Fibroblast of the aortic adventitia (primary cell): ENCODE measurements around the gene SMARCD1. TPM values are rescaled to one million over a fixed set of nuclear protein-coding genes. Genes with fewer than 3 reads are reported as not detected.
"Not testable (repeated sequence)": the region's sequence is repeated elsewhere in the genome, so short reads cannot be mapped to it uniquely, and the experiment has no call there.

Experiments
- DNase-seq: peaks from one replicate; pipeline ENCODE4 v3.0.0-alpha.2; 2010; ENCODE audit warnings: low read depth
- H3K4me3 ChIP-seq: 2 replicates; pipeline ENCODE4 v1.5.1; 2011; ENCODE audit warnings: low read depth, mild to moderate bottlenecking, control low read depth, low read length, moderate library complexity
- total RNA-seq: library from RNA; depleted of rRNA; stranded (reverse); fragments of >200 nt; gene quantifications from 2 replicates; pipeline ENCODE4 v1.2.3, GENCODE V29; 2012; ENCODE audit warnings: low replicate concordance
- TF ChIP-seq, protein P1 (sequence below): IDR thresholded peaks from 2 replicates; pipeline ENCODE4 v1.5.1; 2011; ENCODE audit warnings: mild to moderate bottlenecking, low read length, control low read depth, inconsistent platforms; ENCODE audit not compliant: insufficient read depth

Gene SMARCD1
- total RNA-seq, 1 donor = 49.0 TPM

- DNase-seq = no peak
- no peak overlapping the region for H3K4me3 ChIP-seq
- TF ChIP-seq, protein P1, sequence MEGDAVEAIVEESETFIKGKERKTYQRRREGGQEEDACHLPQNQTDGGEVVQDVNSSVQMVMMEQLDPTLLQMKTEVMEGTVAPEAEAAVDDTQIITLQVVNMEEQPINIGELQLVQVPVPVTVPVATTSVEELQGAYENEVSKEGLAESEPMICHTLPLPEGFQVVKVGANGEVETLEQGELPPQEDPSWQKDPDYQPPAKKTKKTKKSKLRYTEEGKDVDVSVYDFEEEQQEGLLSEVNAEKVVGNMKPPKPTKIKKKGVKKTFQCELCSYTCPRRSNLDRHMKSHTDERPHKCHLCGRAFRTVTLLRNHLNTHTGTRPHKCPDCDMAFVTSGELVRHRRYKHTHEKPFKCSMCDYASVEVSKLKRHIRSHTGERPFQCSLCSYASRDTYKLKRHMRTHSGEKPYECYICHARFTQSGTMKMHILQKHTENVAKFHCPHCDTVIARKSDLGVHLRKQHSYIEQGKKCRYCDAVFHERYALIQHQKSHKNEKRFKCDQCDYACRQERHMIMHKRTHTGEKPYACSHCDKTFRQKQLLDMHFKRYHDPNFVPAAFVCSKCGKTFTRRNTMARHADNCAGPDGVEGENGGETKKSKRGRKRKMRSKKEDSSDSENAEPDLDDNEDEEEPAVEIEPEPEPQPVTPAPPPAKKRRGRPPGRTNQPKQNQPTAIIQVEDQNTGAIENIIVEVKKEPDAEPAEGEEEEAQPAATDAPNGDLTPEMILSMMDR = no peak
These were observed 44.1 kb downstream of the SMARCD1 start for GRCh38 chr12:50129290-50129689.

DNA sequence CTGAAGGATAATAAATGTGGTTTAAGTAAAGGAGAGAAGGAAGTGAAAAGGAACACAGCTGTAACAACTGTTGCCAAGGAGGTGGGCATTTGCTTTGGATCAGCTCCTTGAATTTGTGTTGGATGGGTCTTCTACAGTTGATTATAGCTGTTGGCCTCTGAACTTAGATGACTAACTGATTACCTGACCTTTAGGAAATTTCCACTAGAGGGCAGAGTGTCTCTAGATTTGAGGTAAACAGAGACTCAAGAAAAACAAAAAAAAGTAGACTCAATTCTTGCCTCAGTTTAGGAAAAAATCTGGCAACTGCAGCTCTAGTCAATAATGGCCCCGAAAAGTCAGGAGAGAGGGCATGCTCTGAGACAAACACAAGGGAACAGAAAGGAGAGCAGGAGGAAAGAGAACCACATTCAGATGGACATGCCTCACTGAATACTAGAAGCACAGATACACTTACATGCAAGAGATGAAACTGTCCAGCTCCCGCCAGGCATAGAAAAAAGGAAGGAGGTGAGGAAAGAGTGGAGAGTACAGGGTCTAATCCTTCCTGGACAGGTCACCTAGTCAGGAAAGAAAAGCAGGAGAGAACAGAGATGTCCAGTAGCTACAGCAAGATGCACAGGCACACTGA, 47.5 kb downstream of the SMARCD1 start:
- no peak overlapping the region for H3K4me3 ChIP-seq
- DNase-seq = peak; percentile 78
- TF ChIP-seq, protein P1 = peak; percentile 56

DNA sequence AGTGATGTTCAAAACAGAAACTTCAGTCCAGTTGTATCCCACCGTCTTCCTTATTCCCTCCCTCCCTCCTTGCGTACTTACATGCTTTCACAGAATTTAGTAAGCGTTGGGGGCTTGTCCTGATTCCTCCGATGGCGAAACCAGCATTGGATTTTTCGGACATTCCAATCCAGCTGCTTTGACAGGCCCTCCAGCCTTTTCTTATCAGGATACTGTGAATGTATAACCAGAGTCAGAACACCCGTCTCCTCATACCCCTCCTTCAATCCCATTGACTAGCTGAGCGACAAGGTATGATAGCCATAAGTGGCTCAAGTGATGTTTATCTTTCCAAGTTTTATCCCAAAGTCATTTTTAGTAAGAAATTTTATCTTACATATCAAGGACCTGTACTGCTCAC, 57.9 kb downstream of the SMARCD1 start:
- TF ChIP-seq, protein P1 = no peak
- no peak for DNase-seq

GRCh38 chr12:50145439-50145838, 60.3 kb downstream of the SMARCD1 start:
- DNase-seq = no peak
- TF ChIP-seq, protein P1 = no peak
- no peak overlapping the region for H3K4me3 ChIP-seq

More for the DNA sequence above, 57.9 kb downstream of the SMARCD1 start:
- H3K4me3 ChIP-seq = no peak overlapping the region

DNA sequence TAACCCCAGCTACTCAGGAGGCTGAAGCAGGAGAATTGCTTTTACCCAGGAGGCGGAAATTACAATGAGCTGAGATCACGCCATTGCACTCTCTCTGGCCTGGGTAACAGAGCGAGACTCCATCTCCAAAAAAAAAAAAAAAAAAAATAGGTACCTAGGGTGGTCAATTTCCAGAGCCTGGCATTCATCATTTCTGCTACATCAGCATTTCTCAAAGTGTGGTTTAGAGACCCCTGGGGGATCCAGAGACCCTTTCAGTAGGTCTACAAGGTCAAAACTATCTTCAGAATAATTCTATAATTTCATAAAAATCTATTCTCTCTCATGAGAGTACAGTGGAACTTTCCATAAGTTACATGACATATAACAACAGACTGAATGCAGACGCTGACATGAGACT, 62.1 kb downstream of the SMARCD1 start:
- DNase-seq = no peak
- no peak overlapping the region for H3K4me3 ChIP-seq
- TF ChIP-seq, protein P1 = no peak

- not testable (repeated sequence) for DNase-seq, H3K4me3 ChIP-seq
These were observed 62.9 kb downstream of the SMARCD1 start for GRCh38 chr12:50148011-50148410.

- H3K4me3 ChIP-seq = no peak overlapping the region
- TF ChIP-seq, protein P1 = no peak
- no peak for DNase-seq
These were observed 64.2 kb downstream of the SMARCD1 start for GRCh38 chr12:50149311-50149710.

Other genes starting within 250 kb of the SMARCD1 start
- gene BCDIN3D, start 242.2 kb upstream of the SMARCD1 start, total RNA-seq = 0.82 and 4.5 TPM in 2 replicates
- gene FAIM2, start 181.4 kb upstream of the SMARCD1 start, total RNA-seq = 12.9 and 13.8 TPM in 2 replicates
- gene AQP2, start 134.6 kb upstream of the SMARCD1 start, total RNA-seq = not detected in 2 replicates
- gene AQP5, start 123.5 kb upstream of the SMARCD1 start, total RNA-seq = 0.72 and 2.4 TPM in 2 replicates
- 0.09 TPM in 1 of 2 replicates, not detected in the other for gene AQP6, start 112.4 kb upstream of the SMARCD1 start, total RNA-seq
- 18.6 and 88.1 TPM in 2 replicates for gene RACGAP1, start 59.8 kb upstream of the SMARCD1 start, total RNA-seq
- gene ASIC1, start 27.7 kb upstream of the SMARCD1 start, total RNA-seq = 4.9 and 5.2 TPM in 2 replicates
- 0.36 TPM in 1 of 2 replicates, not detected in the other for gene GPD1, start 18.7 kb downstream of the SMARCD1 start, total RNA-seq
- 12.5 and 36.4 TPM in 2 replicates for gene COX14, start 26.9 kb downstream of the SMARCD1 start, total RNA-seq
- gene CERS5, start 82.0 kb downstream of the SMARCD1 start, total RNA-seq = 20.0 and 32.7 TPM in 2 replicates
- gene LIMA1, start 198.2 kb downstream of the SMARCD1 start, total RNA-seq = 156 and 229 TPM in 2 replicates